ENCODE results near the gene NOA1. TPM values are rescaled to one million over a fixed set of nuclear protein-coding genes. Genes with fewer than 3 reads are reported as not detected.

NOA1 gene
- total and polyA plus RNA-seq, 10 of the 15 experiments (the other 5 are each of a cell fraction or from before 2014, with no cell fraction given), result 3.2 to 34.0 (median 17.6) TPM

DNA sequence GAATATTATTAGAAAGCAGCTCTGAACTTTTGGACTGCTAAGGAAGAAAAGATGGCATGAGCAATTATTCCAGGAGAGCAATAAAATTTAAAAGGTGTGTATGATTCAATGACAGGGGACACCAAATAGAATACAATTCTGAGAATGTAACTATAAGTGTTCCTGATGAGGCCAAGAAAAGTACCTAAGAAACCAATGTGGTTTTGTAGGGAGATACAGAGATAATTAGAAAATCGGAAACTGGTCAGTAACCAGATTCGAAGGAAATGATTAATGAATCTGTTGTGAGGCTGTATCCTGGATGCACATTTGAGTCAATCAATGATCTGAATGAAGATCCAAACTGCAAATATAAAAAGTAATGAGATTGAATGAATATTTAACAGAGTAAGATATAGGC is 6.0 kb downstream of the NOA1 start:
- H3K4me3 ChIP-seq, result no peak overlapping the region
- no peak overlapping the region for H3K4me2 ChIP-seq (ENCODE audit: control insufficient read depth, insufficient read depth)
- no peaks in the 10 kb centered on the region for H3K27me3 ChIP-seq (replicated peaks in 1 of 2; ENCODE audit: control insufficient read depth in 2 of 2, insufficient read depth in 2 of 2, low read length in 1 of 2)
- POLR2A ChIA-PET, result interaction anchor here (0.6 to 1.0 kb wide), 4 partner anchors 9 to 1023 kb away, joined by 4 to 5 read pairs (median 4); no protein-coding TSS in a partner anchor
- ATAC-seq, result no peak
- CTCF ChIA-PET, result interaction anchor here (1.2 kb wide), 1 partner anchor 11 kb away, joined by 3 read pairs; no protein-coding TSS in a partner anchor
- no peak overlapping the region for H3K27ac ChIP-seq (ENCODE audit: control insufficient read depth, insufficient read depth)
- BruUV-seq (replicated peaks), result no TSS peak
- TF ChIP-seq, protein P1, sequence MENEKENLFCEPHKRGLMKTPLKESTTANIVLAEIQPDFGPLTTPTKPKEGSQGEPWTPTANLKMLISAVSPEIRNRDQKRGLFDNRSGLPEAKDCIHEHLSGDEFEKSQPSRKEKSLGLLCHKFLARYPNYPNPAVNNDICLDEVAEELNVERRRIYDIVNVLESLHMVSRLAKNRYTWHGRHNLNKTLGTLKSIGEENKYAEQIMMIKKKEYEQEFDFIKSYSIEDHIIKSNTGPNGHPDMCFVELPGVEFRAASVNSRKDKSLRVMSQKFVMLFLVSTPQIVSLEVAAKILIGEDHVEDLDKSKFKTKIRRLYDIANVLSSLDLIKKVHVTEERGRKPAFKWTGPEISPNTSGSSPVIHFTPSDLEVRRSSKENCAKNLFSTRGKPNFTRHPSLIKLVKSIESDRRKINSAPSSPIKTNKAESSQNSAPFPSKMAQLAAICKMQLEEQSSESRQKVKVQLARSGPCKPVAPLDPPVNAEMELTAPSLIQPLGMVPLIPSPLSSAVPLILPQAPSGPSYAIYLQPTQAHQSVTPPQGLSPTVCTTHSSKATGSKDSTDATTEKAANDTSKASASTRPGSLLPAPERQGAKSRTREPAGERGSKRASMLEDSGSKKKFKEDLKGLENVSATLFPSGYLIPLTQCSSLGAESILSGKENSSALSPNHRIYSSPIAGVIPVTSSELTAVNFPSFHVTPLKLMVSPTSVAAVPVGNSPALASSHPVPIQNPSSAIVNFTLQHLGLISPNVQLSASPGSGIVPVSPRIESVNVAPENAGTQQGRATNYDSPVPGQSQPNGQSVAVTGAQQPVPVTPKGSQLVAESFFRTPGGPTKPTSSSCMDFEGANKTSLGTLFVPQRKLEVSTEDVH (IDR thresholded peaks at IDR 0.05; ENCODE audit: low read depth, partially characterized antibody), result no peak
- TF ChIP-seq, protein P2, sequence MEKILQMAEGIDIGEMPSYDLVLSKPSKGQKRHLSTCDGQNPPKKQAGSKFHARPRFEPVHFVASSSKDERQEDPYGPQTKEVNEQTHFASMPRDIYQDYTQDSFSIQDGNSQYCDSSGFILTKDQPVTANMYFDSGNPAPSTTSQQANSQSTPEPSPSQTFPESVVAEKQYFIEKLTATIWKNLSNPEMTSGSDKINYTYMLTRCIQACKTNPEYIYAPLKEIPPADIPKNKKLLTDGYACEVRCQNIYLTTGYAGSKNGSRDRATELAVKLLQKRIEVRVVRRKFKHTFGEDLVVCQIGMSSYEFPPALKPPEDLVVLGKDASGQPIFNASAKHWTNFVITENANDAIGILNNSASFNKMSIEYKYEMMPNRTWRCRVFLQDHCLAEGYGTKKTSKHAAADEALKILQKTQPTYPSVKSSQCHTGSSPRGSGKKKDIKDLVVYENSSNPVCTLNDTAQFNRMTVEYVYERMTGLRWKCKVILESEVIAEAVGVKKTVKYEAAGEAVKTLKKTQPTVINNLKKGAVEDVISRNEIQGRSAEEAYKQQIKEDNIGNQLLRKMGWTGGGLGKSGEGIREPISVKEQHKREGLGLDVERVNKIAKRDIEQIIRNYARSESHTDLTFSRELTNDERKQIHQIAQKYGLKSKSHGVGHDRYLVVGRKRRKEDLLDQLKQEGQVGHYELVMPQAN (conservative IDR thresholded peaks at IDR 0.05), result no peak
- no peak for TF ChIP-seq CEBPB (IDR thresholded peaks at IDR 0.05; ENCODE audit: borderline replicate concordance in 1 of 2, low read depth in 2 of 2, low read length in 2 of 2)
- no peak for TF ChIP-seq MEF2A (IDR thresholded peaks at IDR 0.05; ENCODE audit: insufficient read depth, low read depth, low read length)
- TF ChIP-seq NFYB (IDR thresholded peaks at IDR 0.05; ENCODE audit: insufficient read depth, low read depth, low read length), result no peak
- TF ChIP-seq ESRRA (IDR thresholded peaks at IDR 0.05; ENCODE audit: low read length), result no peak
- TF ChIP-seq TARDBP (IDR thresholded peaks at IDR 0.05; ENCODE audit: borderline replicate concordance), result no peak
- DNase-seq (ENCODE audit: low read depth, low spot score), result no peak
- peaks cover 5% of the 10 kb centered on the region; the same call in 1 of the 2 replicates for H4K20me1 ChIP-seq (ENCODE audit: control insufficient read depth, insufficient read depth)
- no peak overlapping the region for H2AFZ ChIP-seq (ENCODE audit: control insufficient read depth, low read depth, low read length)
- 100% methylated on average over 2 of the region's 2 CpGs for WGBS (ENCODE audit: insufficient coverage, insufficient replicate concordance, low lambda C conversion rate, missing lambda C conversion rate)
- SMC1A ChIA-PET (ENCODE audit: uncharacterized antibody, unreplicated experiment), result interaction anchor here (1.1 kb wide), 1 partner anchor 8 kb away, joined by 4 read pairs; the partner anchor contains the start of gene POLR2B
- H3K4me1 ChIP-seq (ENCODE audit: control insufficient read depth, insufficient read depth, low read length), result no peaks in the 10 kb centered on the region
- FAIRE-seq, result no peak
- peaks cover 8 to 22% of the 10 kb centered on the region in 2 experiments for H3K36me3 ChIP-seq (ENCODE audit: control insufficient read depth in 2 of 2, insufficient read depth in 2 of 2, low read length in 1 of 2)
- H3K9ac ChIP-seq (ENCODE audit: control insufficient read depth, insufficient read depth, low read length), result no peak overlapping the region
- in situ Hi-C loops (cut with MboI), result no loop called here
- H3K9me3 ChIP-seq (replicated peaks; ENCODE audit: control insufficient read depth, insufficient read depth, low read length), result peaks cover 14% of the 10 kb centered on the region
- intact Hi-C loops (cut with micrococcal nuclease; ENCODE audit: unreplicated experiment), result no loop called here
- RAD21 ChIA-PET (ENCODE audit: unreplicated experiment), result no interaction called here
- H3K79me2 ChIP-seq (ENCODE audit: control insufficient read depth, insufficient read depth, low read length), result peaks cover 26% of the 10 kb centered on the region
